ENCODE data around the gene TGIF1. TPM values are rescaled to one million over a fixed set of nuclear protein-coding genes. Genes with fewer than 3 reads are reported as not detected.

TGIF1 gene
- polyA plus RNA-seq, 1 donor, result 37.1 TPM

Other genes with a start within 250 kb of the TGIF1 start
- 731 TPM for gene MYOM1, start 230.2 kb upstream of the TGIF1 start, polyA plus RNA-seq (ENCODE audit: insufficient read length)
- 559 TPM for gene MYL12A, start 202.4 kb upstream of the TGIF1 start, polyA plus RNA-seq (ENCODE audit: insufficient read length)
- gene MYL12B, start 188.0 kb upstream of the TGIF1 start, polyA plus RNA-seq (ENCODE audit: insufficient read length), result 214 TPM